ENCODE measurements around the gene DHX35. TPM values are rescaled to one million over a fixed set of nuclear protein-coding genes. Genes with fewer than 3 reads are reported as not detected.

Gene DHX35
- total and polyA plus RNA-seq, 7 donors = 3.4 to 11.9 (median 5.8) TPM

DNA sequence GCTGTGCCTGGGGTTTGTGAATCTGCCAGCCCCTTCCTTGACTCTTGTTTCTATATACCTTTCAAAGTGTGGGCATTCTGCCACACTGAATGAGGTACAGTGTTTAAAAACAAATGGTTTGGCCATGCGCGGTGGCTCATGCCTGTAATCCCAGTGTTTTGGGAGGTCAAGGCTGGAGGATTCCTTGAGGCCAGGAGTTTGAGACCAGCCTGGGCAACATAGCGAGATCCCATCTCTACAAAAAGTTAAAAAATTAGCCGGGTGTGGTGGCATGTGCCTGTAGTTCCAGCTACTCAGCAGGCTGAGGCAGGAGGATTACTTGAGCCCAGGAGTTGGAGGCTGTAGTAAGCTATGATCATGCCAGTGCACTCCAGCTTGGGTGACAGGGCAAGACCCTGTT is 30.2 kb upstream of the DHX35 start:
- intact Hi-C loops (cut with DNase I) = no loop called here
- Histone ChIP-seq H3K27ac (no peak overlapping the region), H3K4me3 (no peak overlapping the region), H3K36me3 (ENCODE audit: insufficient read depth in 1 of 2, low read depth in 1 of 2) (no peaks in the 10 kb centered on the region), H3K4me1 (peaks cover 4% of the 10 kb centered on the region), H3K9me3 (no peaks in the 10 kb centered on the region), H3K27me3 (ENCODE audit: insufficient read depth in 3 of 3, low read length in 2 of 3) (peaks cover 0 to 10% (median 2%) of the 10 kb centered on the region in 3 donors)
- no peak for ATAC-seq
- TF ChIP-seq, protein P1, sequence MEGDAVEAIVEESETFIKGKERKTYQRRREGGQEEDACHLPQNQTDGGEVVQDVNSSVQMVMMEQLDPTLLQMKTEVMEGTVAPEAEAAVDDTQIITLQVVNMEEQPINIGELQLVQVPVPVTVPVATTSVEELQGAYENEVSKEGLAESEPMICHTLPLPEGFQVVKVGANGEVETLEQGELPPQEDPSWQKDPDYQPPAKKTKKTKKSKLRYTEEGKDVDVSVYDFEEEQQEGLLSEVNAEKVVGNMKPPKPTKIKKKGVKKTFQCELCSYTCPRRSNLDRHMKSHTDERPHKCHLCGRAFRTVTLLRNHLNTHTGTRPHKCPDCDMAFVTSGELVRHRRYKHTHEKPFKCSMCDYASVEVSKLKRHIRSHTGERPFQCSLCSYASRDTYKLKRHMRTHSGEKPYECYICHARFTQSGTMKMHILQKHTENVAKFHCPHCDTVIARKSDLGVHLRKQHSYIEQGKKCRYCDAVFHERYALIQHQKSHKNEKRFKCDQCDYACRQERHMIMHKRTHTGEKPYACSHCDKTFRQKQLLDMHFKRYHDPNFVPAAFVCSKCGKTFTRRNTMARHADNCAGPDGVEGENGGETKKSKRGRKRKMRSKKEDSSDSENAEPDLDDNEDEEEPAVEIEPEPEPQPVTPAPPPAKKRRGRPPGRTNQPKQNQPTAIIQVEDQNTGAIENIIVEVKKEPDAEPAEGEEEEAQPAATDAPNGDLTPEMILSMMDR (IDR thresholded peaks at IDR 0.05) = no peak
- WGBS, 3 donors = 93 to 97% (median 94%) methylated on average over 4 of the region's 4 CpGs
- DNase-seq = no peak

DNA sequence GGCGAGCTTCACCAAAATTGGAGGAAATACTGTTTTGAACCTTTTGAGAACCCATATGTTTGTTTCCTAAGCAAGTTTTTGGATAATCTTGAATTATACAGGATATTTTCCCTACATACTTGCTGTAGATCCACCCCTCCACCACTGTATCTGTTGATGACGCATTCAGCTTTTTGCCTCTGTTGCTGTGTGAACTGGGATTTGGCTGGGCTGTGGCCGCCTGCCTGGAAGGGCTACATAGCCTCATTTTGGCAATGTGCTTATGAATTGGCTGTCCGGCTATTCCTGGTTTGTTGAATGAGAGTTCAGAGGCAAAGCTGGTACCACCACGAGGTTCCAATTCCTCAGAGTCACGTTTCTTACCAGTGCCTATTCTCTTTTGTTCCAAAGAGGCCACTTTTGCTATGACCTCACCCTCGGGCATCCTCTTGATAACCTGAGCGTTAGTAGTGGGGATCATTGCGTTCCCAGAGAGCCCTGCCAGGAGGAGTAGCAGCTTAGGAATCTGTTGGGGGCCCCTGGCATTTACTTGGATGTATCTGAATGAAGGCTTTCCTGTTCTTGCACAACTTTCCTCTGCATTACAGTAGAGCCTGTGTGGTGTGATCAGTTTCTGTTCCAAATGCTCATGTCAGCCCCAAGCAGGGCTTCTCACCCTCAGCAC is 29.6 kb upstream of the DHX35 start:
- ATAC-seq (no peak), DNase-seq (no peak)
- H3K4me3 ChIP-seq = no peak overlapping the region
- peaks cover 0 to 4% (median 2%) of the 10 kb centered on the region in 3 donors for H3K27me3 ChIP-seq (ENCODE audit: insufficient read depth in 3 of 3, low read length in 2 of 3)
- WGBS, 3 donors = 63 to 76% (median 68%) methylated on average over 9 of the region's 9 CpGs
- no peaks in the 10 kb centered on the region for H3K9me3 ChIP-seq
- H3K4me1 ChIP-seq = no peaks in the 10 kb centered on the region
- H3K27ac ChIP-seq = no peak overlapping the region
- no peaks in the 10 kb centered on the region for H3K36me3 ChIP-seq (ENCODE audit: insufficient read depth in 1 of 2, low read depth in 1 of 2)
- TF ChIP-seq, protein P1 (IDR thresholded peaks at IDR 0.05) = no peak
- intact Hi-C loops (cut with DNase I) = no loop called here

DNA sequence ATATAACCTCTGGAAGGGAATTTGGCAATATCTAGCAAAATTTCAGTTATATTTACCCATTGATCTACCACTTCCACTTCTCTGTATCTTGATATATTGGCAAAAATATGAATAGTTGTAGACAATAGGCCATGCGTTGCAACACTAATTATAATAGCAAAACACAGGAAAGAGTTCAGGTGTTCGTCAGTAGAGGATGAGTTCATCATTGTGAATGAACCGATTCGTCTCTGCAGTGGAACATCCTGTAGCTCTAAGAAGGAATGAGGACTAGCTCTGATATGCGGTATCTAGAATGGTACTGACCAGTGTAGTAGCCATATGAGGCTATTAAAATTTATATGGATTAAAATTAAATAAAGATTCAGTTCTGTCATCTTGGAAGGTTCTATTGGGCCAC is 27.6 kb upstream of the DHX35 start:
- WGBS, 3 donors = 88 to 92% (median 92%) methylated on average over 5 of the region's 5 CpGs
- Histone ChIP-seq H3K27me3 (ENCODE audit: insufficient read depth in 3 of 3, low read length in 2 of 3) (no peaks in the 10 kb centered on the region), H3K4me3 (no peak overlapping the region), H3K36me3 (ENCODE audit: insufficient read depth in 1 of 2, low read depth in 1 of 2) (no peaks in the 10 kb centered on the region), H3K27ac (no peak overlapping the region), H3K4me1 (no peaks in the 10 kb centered on the region), H3K9me3 (no peaks in the 10 kb centered on the region)
- intact Hi-C loops (cut with DNase I) = no loop called here
- TF ChIP-seq, protein P1 (IDR thresholded peaks at IDR 0.05) = no peak
- no peak for DNase-seq
- no peak for ATAC-seq

DNA sequence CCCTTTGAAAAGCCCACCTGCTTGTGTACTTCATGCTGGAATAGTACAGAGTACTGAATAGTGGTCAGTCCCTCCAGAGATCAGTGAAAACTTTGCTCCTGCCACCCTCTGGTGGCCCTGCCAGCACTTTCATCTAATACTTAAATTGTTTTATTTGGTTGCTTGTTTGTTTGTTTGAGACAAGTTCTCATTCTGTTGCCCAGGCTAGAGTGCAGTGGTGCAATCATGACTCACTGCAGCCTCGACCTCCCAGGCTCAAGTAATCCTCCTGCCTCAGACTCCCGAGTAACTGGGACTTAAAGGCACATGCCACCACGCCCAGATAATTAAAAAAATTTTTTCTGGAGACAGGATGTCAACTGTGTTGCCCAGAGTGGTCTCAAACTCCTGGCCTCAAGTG is 26.9 kb upstream of the DHX35 start:
- Histone ChIP-seq H3K4me3 (no peak overlapping the region), H3K9me3 (no peaks in the 10 kb centered on the region), H3K27me3 (ENCODE audit: insufficient read depth in 3 of 3, low read length in 2 of 3) (no peaks in the 10 kb centered on the region), H3K36me3 (ENCODE audit: insufficient read depth in 1 of 2, low read depth in 1 of 2) (no peaks in the 10 kb centered on the region), H3K27ac (no peak overlapping the region), H3K4me1 (no peaks in the 10 kb centered on the region)
- TF ChIP-seq, protein P1 (IDR thresholded peaks at IDR 0.05) = no peak
- intact Hi-C loops (cut with DNase I) = no loop called here
- no peak for ATAC-seq
- 65 to 68% (median 66%) methylated on average over 3 of the region's 3 CpGs for WGBS, 3 donors
- DNase-seq = no peak

DNA sequence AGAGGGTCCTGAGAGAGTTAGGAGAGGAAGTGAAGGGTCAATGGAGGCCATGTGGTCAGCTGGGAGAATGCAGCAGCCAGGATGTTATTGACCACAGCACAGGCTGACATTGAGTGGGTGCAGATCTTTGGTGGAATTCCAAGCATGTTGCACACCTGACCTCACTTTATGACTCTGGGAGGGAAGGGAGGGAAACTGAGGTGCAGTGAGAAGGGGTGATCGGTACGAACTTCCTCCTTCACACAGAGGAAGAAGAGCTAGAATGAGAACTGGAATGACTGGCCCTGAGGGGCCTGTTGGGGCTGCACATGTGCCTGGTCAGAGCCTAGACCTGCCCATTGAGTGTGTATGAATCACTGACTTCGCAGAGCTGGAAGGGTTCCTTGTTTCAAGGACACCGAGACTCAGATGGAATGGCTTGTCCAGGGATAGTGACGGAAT is 26.2 kb upstream of the DHX35 start:
- H3K4me3 ChIP-seq = no peak overlapping the region
- H3K27ac ChIP-seq = no peak overlapping the region
- H3K27me3 ChIP-seq (ENCODE audit: insufficient read depth in 3 of 3, low read length in 2 of 3) = no peaks in the 10 kb centered on the region
- H3K9me3 ChIP-seq = no peaks in the 10 kb centered on the region
- WGBS, 3 donors = 73 to 90% (median 85%) methylated on average over 5 of the region's 5 CpGs
- ATAC-seq (no peak), DNase-seq (no peak)
- H3K4me1 ChIP-seq = no peaks in the 10 kb centered on the region
- no peaks in the 10 kb centered on the region for H3K36me3 ChIP-seq (ENCODE audit: insufficient read depth in 1 of 2, low read depth in 1 of 2)
- intact Hi-C loops (cut with DNase I) = no loop called here
- TF ChIP-seq, protein P1 (IDR thresholded peaks at IDR 0.05) = no peak
